ENCODE measurements around the gene TMF1. TPM values are rescaled to one million over a fixed set of nuclear protein-coding genes. Genes with fewer than 3 reads are reported as not detected.

TMF1 gene
- total RNA-seq, 1 donor from 2014 or later, result 37.6 TPM

DNA sequence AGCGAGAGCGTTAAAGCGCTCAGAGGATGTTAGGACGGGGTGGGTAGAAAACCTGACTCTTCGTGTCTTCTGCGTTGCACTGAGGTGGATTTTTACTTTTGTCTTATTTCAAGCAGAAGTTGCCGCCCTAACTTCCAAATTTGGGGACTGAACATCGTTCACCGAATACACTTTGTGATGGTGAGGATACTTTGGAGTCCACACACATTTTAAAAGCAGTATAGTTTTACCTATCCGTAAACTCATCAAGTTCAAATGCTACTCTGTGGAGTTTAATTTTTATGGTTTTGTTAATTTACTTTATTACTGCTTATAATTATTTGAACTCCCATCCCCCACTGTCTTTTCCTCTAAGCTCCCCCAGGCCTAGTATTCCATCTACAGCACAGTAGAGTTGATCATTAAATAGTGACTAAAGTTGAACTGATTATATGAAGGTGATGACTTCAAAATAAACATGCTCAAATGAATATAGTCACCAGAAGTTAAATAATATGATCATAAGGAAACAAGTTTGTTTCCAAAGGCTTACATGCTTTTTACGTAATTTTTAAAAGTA is 38.0 kb downstream of the TMF1 start:
- no peak for DNase-seq (ENCODE audit: low read depth)

DNA sequence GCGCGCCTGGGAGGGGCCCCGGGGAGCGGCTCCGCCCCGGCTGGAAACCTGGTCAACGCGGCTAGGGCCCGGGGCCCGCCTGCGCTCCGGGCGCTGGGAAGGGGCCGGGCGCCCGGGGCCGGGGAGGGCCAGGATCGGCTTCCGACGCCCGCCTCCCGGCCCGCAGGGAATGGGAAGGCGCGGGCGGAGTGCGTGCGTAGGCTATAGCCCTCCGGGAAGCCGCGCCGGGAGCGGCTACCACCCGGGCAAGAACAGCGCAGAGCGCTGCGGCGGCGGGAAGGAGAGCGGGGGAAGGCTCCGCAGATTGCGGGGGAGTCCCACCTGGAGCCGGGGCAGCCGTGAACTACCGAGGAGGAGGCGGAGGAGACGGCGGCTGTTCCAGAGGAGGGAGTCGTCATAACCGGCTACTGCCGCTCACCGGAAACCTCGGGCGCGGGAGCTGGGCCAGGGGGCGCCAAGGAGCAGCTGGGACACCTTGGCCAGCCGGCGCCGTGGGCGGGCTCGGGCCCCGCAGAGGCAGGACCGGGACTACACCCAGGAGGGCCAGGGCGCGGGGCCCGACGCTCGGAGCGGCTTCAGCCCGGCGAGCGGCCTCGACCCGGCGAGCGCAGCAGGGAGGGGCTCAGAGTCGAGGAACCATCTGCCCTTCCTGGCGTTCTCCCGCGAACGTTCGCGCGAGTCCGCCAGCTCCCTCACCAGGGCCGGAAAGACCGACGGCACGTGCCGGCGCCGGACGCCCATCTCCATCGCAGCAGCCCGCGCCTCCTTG is 38.7 kb downstream of the TMF1 start, which contains the start of gene EOGT:
TSS of gene EOGT (minus strand) at position 432 of the 769 bp plus-strand sequence. CDS start 3,838 bp downstream, outside the sequence.
- peak; percentile 92 for DNase-seq (ENCODE audit: low read depth)

GRCh38 chr3:69012800-69013252 is 39.3 kb downstream of the TMF1 start:
- DNase-seq (ENCODE audit: low read depth), result peak; percentile 79

GRCh38 chr3:69012100-69012799 is 39.9 kb downstream of the TMF1 start:
- peak; percentile 54 for DNase-seq (ENCODE audit: low read depth)

DNA sequence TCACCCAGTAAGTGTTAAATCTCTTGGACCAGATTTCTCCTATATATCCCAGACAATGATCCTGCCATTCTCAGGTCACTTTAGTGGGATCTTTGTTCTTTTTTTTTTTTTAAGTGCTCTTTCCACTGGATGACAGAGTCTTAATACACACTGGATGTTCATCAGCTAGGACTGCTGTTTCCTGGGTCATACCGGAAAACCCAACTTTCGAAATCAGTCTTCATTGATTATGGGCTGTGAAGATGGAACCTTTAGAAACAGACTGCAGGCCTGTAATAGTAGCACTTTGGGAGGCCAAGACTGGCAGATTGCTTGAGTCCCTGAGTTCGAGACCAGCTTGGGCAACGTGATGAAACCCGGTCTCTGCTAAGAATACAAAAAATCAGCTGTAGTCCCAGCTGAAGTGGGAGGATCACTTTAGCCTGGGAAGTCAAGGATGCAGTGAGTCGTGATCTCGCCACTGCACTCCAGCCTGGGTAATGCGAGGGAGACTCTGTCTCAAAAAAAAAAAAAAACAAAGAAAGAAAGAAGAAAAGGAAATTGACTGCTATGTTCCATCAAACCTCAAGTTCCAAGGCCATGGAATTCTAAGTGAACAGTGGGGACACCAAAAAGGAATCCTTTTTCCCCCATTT is 40.9 kb downstream of the TMF1 start:
- DNase-seq (ENCODE audit: low read depth), result no peak

DNA sequence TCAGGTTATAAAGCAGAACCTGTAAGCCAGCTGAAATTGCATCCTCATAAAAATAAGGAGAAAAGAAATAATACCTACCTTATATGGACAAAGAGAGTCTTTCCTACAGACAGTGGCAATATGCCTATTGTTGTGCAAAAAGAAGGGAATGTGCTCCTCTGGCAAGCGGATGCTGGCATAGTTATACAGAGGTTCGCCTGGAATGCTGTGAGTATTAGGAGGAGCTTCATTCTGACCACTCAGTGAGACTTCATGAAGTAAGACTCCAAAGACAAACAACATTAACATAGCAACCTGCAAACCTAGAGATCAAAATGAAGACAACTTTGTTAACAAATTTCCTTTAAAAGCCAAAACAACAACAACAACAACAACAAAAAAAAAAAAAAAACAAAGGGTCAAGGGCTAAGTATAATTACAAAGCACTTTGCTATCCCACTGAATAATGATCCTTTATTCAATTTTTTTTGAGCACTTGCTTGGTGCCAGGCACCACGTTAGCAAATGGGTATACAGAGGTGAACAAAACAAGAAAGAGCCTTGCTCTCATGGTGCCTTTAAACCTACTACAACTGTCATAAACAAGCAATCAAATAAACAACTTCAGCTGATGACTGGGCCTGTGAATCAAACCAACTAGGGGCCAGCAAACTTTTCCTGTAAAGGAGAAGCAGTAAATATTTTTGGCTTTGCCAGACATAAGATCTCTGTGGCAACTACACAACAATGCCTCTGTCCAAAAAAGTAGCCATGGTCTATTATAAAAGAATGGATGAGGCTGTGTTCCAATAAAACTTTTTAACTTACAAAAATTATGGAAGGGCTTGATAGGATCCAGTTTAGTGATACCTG is 42.3 kb downstream of the TMF1 start:
- peak; percentile 74 for DNase-seq (ENCODE audit: low read depth)

DNA sequence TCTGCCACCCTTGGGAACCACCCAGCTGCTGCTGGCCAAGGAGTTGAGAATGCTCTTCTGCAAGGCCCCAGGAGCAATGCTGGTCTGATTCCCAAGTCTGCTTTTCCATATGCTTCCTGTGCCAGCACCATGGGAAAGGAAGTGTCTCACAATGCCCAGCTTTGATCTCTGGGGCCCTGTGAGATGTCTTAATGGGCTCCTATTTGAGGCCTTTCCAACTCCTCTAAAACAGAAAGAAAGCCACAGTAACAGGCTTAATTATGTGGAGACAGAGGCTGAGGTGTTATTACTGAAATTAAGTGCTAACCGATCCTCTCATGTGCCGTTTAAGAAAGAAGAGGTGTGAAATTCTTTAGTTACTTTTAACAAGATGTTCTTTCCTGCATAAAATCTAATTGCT is 43.2 kb downstream of the TMF1 start:
- peak; percentile 11 for DNase-seq (ENCODE audit: low read depth)

DNA sequence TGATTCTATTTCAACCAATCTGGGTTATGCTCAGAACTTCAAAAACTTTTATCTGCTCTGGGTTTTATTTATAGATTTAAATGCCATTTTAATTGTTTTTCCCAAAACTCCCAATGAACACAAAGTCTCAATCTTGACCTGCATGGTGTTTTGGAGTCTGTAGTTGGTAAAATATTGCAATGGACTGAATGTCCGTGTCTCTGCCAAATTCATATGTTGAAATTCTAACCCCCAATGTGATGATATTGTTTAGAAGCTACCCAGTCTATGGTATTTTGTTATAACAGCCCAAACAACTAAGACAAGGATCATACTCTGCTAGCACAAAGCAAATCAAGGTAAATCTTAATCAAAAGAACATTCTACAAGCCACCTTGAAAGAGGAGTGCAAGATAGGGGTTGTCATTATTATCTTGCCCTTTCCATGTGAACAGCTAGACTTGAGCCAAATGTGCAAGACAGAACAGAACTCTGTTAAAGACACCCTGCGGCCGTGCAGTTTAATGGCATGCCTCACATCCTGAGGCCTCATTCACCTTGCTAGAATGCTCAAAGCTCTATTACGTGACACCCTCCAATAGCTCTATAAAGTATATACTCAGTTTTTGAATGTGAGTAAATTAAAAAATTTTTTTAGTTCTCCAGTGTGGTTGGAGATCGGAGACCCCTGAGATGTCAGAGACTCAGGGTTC is 46.2 kb downstream of the TMF1 start:
- no peak for DNase-seq (ENCODE audit: low read depth)

DNA sequence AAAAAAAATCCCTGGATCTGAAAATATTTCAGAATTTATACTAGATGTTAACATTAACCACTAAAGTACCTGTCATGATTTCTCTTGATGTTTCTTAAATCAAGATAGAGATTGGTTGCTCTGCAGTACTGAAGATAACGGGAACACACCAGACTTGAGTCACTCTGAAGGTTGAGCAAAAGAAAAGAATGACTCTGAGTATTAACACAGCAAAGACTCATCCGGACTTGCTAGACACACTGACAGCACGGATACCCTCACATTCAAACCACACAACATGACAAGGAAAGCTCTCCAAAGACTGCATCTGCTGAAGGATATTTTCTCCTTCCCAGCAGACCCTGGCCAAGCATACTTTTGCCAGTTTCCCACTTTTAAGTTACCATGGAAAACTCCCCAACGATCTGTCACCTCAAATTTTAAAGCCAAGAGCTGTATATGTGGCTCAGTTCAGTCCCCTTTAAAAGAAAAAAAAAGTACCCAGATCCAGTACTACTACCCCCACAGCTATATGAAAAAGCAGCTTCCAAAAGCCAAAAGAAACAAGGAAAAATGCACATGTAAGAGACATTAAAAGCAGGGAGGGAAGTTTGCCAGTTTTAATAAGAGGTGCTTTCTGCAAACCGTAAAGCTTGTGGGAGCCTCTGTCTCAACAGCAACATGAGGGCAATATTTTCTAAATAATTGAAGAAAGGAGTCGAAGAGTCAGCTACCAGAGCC is 46.9 kb downstream of the TMF1 start:
- DNase-seq (ENCODE audit: low read depth), result no peak

DNA sequence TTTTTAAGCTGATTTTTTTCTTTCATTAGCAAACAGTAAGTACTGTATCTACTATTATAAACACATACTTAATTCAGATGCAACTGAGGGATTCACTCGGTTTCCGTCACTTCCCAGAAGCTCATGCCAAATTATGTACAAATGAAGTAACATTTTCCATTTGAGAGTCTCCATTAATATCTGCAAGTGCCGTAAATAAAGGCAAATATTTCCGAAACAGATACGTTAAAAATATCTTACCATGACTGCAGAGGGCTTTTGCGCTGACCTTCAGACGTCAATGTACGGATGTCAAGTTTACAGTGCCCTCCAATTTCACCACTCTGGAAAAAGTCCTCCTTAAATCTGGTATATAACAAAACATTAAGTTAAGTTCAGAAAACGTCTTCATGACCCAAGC is 48.0 kb downstream of the TMF1 start:
- DNase-seq (ENCODE audit: low read depth), result no peak

DNA sequence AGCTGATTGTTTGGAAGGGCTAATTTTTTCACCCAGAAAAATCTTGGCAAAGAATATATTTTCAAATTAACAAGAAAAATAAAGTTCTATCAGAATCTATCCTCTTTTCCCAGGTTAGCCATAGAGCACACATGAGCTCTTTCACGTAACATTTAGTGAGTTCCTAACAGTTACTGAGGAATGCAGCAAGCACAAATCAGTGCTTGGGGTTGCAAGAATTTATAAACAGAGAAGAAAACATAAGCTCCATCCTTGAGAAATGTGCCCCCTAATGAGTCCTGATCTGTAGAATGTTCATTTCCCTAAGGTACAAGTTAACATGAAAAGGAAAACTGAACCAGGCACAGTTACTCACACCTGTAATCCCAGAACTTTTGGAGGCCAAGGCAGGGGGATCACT is 52.5 kb downstream of the TMF1 start:
- DNase-seq (ENCODE audit: low read depth), result no peak

GRCh38 chr3:68999158-68999557 is 53.0 kb downstream of the TMF1 start:
- DNase-seq (ENCODE audit: low read depth), result no peak

DNA sequence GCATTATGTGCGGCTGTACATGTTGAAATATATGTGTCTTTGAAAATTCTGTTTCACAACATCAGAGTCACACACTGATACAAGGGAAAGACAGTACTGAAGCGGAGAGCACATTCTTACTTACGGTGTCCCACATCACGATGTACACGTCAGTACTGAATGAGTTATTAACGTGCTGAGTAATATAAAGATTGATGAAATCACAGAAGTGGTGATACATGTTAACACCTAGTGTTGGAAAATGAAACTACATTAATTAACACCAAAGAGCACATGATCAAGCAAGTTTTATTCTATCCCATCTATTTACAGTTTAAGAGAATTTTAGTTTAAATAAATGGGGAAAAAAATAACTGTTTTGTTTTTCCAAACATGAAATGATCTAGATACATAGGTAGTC is 54.2 kb downstream of the TMF1 start:
- no peak for DNase-seq (ENCODE audit: low read depth)

GRCh38 chr3:68996356-68996995 is 55.7 kb downstream of the TMF1 start:
- DNase-seq (ENCODE audit: low read depth), result peak; percentile 36

DNA sequence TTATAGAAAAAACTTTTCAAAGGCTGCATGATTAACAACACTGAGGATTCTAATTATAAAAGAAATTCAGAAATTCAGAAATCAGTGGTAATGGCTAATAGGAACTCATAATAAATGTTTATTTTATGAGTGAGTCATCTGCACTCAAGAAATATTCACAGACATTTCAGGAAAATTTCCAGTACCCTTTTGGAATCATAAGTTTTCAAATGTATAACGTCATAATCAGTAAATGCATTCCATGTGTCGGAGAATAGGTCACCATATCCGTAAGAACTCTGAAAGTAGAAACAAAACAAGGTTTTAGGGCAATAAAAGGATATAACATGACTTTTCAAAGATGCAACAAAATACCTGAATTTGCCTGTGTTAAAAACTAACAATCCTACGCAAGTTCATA is 63.4 kb downstream of the TMF1 start:
- no peak for DNase-seq (ENCODE audit: low read depth)

- no peak for DNase-seq (ENCODE audit: low read depth)
Observed at GRCh38 chr3:68987322-68987721, 64.8 kb downstream of the TMF1 start.

GRCh38 chr3:68986496-68987208 is 65.5 kb downstream of the TMF1 start:
- DNase-seq (ENCODE audit: low read depth), result no peak

GRCh38 chr3:68985146-68985790 is 66.9 kb downstream of the TMF1 start:
- DNase-seq (ENCODE audit: low read depth), result no peak

All from myocyte (in vitro differentiated cells).